Myocyte (in vitro differentiated cells): Measurements from ENCODE around the gene SLC25A27. TPM values are rescaled to one million over a fixed set of nuclear protein-coding genes. Genes with fewer than 3 reads are reported as not detected.
"Not testable (repeated sequence)": the region's sequence is repeated elsewhere in the genome, so short reads cannot be mapped to it uniquely, and the experiment has no call there.

Experiments
- DNase-seq: peaks from one replicate; pipeline ENCODE4 v3.0.0-alpha.2; 2012; ENCODE audit warnings: low read depth
- polyA plus RNA-seq: library from polyadenylated mRNA; unstranded; fragments of >200 nt; gene quantifications from one replicate; pipeline ENCODE4 v1.2.1, GENCODE V29; 2012; ENCODE audit warnings: missing spikeins
- total RNA-seq: library from RNA; depleted of rRNA; stranded (reverse); fragments of >200 nt; gene quantifications from 2 replicates; pipeline ENCODE4 v1.2.3, GENCODE V29; 2014

Gene SLC25A27
- total RNA-seq, result 4.6 and 6.0 TPM in 2 replicates
- 9.6 TPM for polyA plus RNA-seq

GRCh38 chr6:46652603-46653438, at the start of gene SLC25A27, which contains the start of gene CYP39A1:
TSS of gene SLC25A27 (plus strand) at chr6:46652975. CDS start at chr6:46653193, 218 bp downstream.
TSS of gene CYP39A1 (minus strand) at chr6:46652818. CDS start at chr6:46652582, 236 bp downstream.
- peak; percentile 90 for DNase-seq

- DNase-seq, result no peak
Observed at GRCh38 chr6:46605091-46605797, 47.5 kb upstream of the SLC25A27 start.

GRCh38 chr6:46606338-46606737, 46.4 kb upstream of the SLC25A27 start:
- peak; percentile 22 for DNase-seq

GRCh38 chr6:46610862-46611553, 41.8 kb upstream of the SLC25A27 start:
- DNase-seq, result peak; percentile 34

- no peak for DNase-seq
Observed at GRCh38 chr6:46612645-46613044, 40.1 kb upstream of the SLC25A27 start.

- DNase-seq, result no peak
Observed at GRCh38 chr6:46618726-46619125, 34.0 kb upstream of the SLC25A27 start.

GRCh38 chr6:46626228-46626909, 26.4 kb upstream of the SLC25A27 start:
- DNase-seq, result peak; percentile 45

- DNase-seq, result no peak
Observed at GRCh38 chr6:46626976-46627375, 25.8 kb upstream of the SLC25A27 start.

- DNase-seq, result no peak
Observed at GRCh38 chr6:46628498-46628897, 24.3 kb upstream of the SLC25A27 start.

GRCh38 chr6:46628976-46629375, 23.8 kb upstream of the SLC25A27 start:
- DNase-seq, result no peak

- DNase-seq, result no peak
Observed at GRCh38 chr6:46629691-46630090, 23.1 kb upstream of the SLC25A27 start.

GRCh38 chr6:46632053-46632452, 20.7 kb upstream of the SLC25A27 start:
- DNase-seq, result no peak

- DNase-seq, result no peak
Observed at GRCh38 chr6:46635462-46635861, 17.3 kb upstream of the SLC25A27 start.

- peak; percentile 24 for DNase-seq
Observed at GRCh38 chr6:46637145-46637544, 15.6 kb upstream of the SLC25A27 start.

- no peak for DNase-seq
Observed at GRCh38 chr6:46637933-46638332, 14.8 kb upstream of the SLC25A27 start.

GRCh38 chr6:46638650-46639049, 14.1 kb upstream of the SLC25A27 start:
- no peak for DNase-seq

- no peak for DNase-seq
Observed at GRCh38 chr6:46642928-46643751, 9.6 kb upstream of the SLC25A27 start.

GRCh38 chr6:46645265-46645664, 7.5 kb upstream of the SLC25A27 start:
- no peak for DNase-seq

- not testable (repeated sequence) for DNase-seq
Observed at GRCh38 chr6:46648108-46648507, 4.7 kb upstream of the SLC25A27 start.

GRCh38 chr6:46648869-46649492, 3.8 kb upstream of the SLC25A27 start:
- DNase-seq, result no peak
